HepG2 (cell line): Measurements from ENCODE around the gene RBL1. TPM values are rescaled to one million over a fixed set of nuclear protein-coding genes. Genes with fewer than 3 reads are reported as not detected.

Experiments used
- polyA plus RNA-seq, 8 experiments: library from polyadenylated mRNA; depleted of rRNA in 3 of 8; stranded (reverse) in 7 of 8; unstranded in 1 of 8; fragments of >200 nt; fragmentation: Illumina TruSeq in 4 of 8; extraction: Trizol in 4 of 8; gene quantifications; 2 replicates each; pipeline versions ENCODE4 v1.2.1 to v1.2.3, GENCODE V29; 2011 to 2016; ENCODE audit warnings: low read depth in 4 of 8, missing spikeins in 1 of 8, mixed read lengths in 1 of 8; ENCODE audit not compliant: insufficient read depth in 1 of 8
- small RNA-seq, 3 experiments: library from RNA; depleted of rRNA; stranded (forward); fragments of <200 nt; gene quantifications; one replicate each; pipeline ENCODE3, GENCODE V24; 2012; ENCODE audit warnings: low read depth in 2 of 3, low replicate concordance in 1 of 3; ENCODE audit not compliant: insufficient read length in 3 of 3, insufficient read depth in 2 of 3
- total RNA-seq, 5 experiments: library from RNA; depleted of rRNA; stranded (reverse); fragments of >200 nt; fragmentation: Illumina TruSeq; extraction: Trizol; gene quantifications; 2 replicates each; pipeline ENCODE4 v1.2.3, GENCODE V29; 2016; ENCODE audit warnings: low read depth in 1 of 5

The RBL1 gene
- total and polyA plus RNA-seq, 2 of the 13 experiments (the other 11 are each of a cell fraction or from before 2014, with no cell fraction given) = 6.0 to 27.5 TPM

Small RNAs within 50 kb of the gene (small RNA-seq; reads per million reads assigned to genes)
- 0 reads per million in 3 experiments for gene RPS3AP3

Other genes starting within 250 kb of the RBL1 start
- 1.2 and 1.6 TPM in 2 replicates for gene TLDC2, start 219.9 kb downstream of the RBL1 start, total RNA-seq (2016; rRNA removed; fragmentation: Illumina TruSeq; extraction: Trizol)
- gene TLDC2, start 219.9 kb downstream of the RBL1 start, polyA plus RNA-seq (2011; rRNA removed) = 0.69 and 1.5 TPM in 2 replicates
- 43.5 and 57.7 TPM in 2 replicates for gene SAMHD1, start 144.3 kb downstream of the RBL1 start, total RNA-seq (2016; rRNA removed; fragmentation: Illumina TruSeq; extraction: Trizol)
- 13.2 and 16.9 TPM in 2 replicates for gene SAMHD1, start 144.3 kb downstream of the RBL1 start, polyA plus RNA-seq (2011; rRNA removed)
- gene RPN2, start 83.3 kb upstream of the RBL1 start, total RNA-seq (2016; rRNA removed; fragmentation: Illumina TruSeq; extraction: Trizol) = 284 and 587 TPM in 2 replicates
- gene RPN2, start 83.3 kb upstream of the RBL1 start, polyA plus RNA-seq (2011; rRNA removed) = 1,560 and 1,818 TPM in 2 replicates
- gene MROH8, start 83.6 kb upstream of the RBL1 start, total RNA-seq (2016; rRNA removed; fragmentation: Illumina TruSeq; extraction: Trizol) = 5.5 and 6.1 TPM in 2 replicates
- 2.6 and 3.1 TPM in 2 replicates for gene MROH8, start 83.6 kb upstream of the RBL1 start, polyA plus RNA-seq (2011; rRNA removed)
- not detected in 2 replicates for gene GHRH, start 165.8 kb upstream of the RBL1 start, total RNA-seq (2016; rRNA removed; fragmentation: Illumina TruSeq; extraction: Trizol)
- gene GHRH, start 165.8 kb upstream of the RBL1 start, polyA plus RNA-seq (2011; rRNA removed) = not detected in 2 replicates
- 16.5 and 18.6 TPM in 2 replicates for gene MANBAL, start 193.7 kb upstream of the RBL1 start, total RNA-seq (2016; rRNA removed; fragmentation: Illumina TruSeq; extraction: Trizol)
- gene MANBAL, start 193.7 kb upstream of the RBL1 start, polyA plus RNA-seq (2011; rRNA removed) = 70.2 and 74.1 TPM in 2 replicates